Fibroblast of the aortic adventitia (primary cell): ENCODE data around the gene MAZ. TPM values are rescaled to one million over a fixed set of nuclear protein-coding genes. Genes with fewer than 3 reads are reported as not detected.

ENCODE experiments used
- DNase-seq: peaks from one replicate; pipeline ENCODE4 v3.0.0-alpha.2; 2010; ENCODE audit warnings: low read depth
- H3K4me3 ChIP-seq: 2 replicates; pipeline ENCODE4 v1.5.1; 2011; ENCODE audit warnings: low read depth, mild to moderate bottlenecking, control low read depth, low read length, moderate library complexity
- total RNA-seq: library from RNA; depleted of rRNA; stranded (reverse); fragments of >200 nt; gene quantifications from 2 replicates; pipeline ENCODE4 v1.2.3, GENCODE V29; 2012; ENCODE audit warnings: low replicate concordance
- TF ChIP-seq, protein P1 (sequence below): IDR thresholded peaks from 2 replicates; pipeline ENCODE4 v1.5.1; 2011; ENCODE audit warnings: mild to moderate bottlenecking, low read length, control low read depth, inconsistent platforms; ENCODE audit not compliant: insufficient read depth

The MAZ gene
- total RNA-seq, 1 donor = 159 TPM

DNA sequence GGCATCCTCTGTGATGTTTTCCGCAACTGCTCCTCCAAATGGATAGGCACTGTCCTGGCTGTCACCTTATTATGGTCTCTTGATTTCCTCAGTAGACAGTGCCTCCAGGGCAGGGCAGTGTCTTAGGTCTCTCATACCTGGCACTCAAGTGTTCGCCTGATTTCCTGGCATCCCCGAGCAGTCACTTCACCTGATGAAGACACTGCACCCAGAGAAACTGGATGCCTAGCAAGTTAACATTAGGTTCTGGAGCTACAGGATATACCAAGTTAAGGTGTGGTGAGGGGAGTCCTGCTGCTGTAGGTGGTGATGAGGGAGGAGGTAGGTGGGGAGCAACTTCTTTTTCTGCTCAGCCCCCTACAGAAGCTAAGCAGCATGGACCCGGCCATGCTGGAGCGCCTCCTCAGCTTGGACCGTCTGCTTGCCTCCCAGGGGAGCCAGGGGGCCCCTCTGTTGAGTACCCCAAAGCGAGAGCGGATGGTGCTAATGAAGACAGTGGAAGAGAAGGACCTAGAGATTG is 3.9 kb upstream of the MAZ start:
- no peak overlapping the region for H3K4me3 ChIP-seq
- DNase-seq = no peak
- TF ChIP-seq, protein P1, sequence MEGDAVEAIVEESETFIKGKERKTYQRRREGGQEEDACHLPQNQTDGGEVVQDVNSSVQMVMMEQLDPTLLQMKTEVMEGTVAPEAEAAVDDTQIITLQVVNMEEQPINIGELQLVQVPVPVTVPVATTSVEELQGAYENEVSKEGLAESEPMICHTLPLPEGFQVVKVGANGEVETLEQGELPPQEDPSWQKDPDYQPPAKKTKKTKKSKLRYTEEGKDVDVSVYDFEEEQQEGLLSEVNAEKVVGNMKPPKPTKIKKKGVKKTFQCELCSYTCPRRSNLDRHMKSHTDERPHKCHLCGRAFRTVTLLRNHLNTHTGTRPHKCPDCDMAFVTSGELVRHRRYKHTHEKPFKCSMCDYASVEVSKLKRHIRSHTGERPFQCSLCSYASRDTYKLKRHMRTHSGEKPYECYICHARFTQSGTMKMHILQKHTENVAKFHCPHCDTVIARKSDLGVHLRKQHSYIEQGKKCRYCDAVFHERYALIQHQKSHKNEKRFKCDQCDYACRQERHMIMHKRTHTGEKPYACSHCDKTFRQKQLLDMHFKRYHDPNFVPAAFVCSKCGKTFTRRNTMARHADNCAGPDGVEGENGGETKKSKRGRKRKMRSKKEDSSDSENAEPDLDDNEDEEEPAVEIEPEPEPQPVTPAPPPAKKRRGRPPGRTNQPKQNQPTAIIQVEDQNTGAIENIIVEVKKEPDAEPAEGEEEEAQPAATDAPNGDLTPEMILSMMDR = no peak

DNA sequence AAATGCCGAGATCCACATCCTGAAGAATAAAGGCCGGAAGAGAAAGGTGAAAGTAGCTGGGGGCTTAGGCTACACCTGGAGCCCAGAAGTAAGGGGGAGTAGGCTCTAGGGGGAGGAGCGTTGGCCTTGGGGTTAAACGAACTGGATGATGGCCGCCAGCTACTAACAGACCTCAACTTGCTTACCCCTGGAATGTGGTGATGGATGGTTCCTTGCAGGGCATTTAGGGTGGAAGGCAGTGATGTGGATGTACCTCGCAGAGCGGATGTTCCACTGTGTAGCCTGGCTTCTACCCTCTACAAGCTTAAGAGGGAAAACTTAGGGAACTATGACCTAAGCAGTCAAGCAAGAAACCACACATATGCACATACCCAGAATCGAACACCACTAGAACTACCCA is 2.3 kb upstream of the MAZ start:
- H3K4me3 ChIP-seq = no peak overlapping the region
- DNase-seq = no peak
- TF ChIP-seq, protein P1 = no peak

DNA sequence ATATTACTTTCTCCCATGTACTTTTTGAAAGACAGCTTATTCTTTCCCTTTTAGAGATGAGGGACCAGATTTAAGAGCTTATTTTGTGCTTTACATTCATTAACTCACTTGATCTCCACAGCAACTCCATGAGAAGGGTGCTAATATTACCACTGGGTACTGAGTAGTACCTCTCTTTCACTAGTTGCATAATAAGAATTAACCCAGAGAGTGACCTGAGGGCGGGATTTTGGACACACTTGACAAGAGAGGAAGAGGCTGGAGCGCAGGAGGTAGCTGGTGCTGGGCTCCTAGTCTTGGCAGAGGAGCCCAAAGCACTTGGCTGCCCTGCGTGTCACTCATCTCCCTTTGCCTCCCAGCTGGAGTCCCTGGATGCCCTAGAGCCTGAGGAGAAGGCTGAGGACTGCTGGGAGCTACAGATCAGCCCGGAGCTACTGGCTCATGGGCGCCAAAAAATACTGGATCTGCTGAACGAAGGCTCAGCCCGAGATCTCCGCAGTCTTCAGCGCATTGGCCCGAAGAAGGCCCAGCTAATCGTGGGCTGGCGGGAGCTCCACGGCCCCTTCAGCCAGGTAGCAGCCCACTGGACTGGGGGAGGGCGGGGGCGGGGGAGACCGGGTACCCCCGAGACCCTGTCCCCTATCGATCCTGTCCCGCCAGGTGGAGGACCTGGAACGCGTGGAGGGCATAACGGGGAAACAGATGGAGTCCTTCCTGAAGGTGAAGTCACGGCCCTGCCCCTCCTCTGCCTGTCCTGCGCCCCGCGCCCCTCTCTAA is 1.7 kb upstream of the MAZ start:
- H3K4me3 ChIP-seq = peak overlapping the region; percentile 93
- DNase-seq = peak; percentile 47
- TF ChIP-seq, protein P1 = no peak

DNA sequence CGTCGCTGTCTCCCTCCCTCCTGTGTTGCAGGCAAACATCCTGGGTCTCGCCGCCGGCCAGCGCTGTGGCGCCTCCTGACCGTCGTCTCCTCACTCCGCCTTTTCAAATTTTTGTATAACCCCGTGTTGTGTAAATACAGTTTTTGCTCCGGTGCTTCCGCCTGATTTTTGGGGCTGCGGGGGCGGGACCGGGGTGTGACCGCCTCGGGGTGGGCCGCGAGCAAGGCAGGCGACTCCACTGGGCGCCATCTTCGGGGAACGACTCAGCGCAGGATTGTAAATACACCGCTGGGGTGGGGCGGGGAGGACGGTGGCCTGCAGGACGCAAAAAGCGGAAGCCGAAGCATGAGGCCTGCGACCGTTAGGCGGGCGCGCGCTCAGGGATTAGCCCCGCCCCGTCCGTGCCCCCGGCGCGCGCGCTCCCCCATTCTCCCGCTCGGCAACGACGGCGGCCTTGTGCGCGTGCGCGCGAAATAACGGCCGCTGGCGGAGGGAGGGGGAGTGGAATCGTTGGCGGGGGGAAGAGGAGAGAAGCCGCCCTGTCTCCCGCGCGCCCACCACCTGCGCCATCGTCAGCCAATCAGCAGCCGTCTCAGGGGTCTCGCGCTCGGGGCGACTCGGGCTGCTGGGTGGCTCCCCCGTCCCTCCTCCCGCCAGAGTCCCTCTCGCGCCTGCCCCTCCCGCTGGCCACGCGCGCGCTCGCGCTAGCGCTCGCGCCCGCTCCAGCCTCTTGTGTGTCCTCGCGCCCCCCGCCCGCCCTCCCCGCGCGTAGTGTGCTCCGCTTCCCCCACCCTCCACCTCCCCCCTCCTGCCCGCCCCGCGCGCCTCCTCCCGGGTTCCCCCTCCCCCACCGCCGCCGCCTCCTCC is 864 bp upstream of the MAZ start:
- peak overlapping the region; percentile 93 for H3K4me3 ChIP-seq
- DNase-seq = peak; percentile 96
- TF ChIP-seq, protein P1 = no peak

DNA sequence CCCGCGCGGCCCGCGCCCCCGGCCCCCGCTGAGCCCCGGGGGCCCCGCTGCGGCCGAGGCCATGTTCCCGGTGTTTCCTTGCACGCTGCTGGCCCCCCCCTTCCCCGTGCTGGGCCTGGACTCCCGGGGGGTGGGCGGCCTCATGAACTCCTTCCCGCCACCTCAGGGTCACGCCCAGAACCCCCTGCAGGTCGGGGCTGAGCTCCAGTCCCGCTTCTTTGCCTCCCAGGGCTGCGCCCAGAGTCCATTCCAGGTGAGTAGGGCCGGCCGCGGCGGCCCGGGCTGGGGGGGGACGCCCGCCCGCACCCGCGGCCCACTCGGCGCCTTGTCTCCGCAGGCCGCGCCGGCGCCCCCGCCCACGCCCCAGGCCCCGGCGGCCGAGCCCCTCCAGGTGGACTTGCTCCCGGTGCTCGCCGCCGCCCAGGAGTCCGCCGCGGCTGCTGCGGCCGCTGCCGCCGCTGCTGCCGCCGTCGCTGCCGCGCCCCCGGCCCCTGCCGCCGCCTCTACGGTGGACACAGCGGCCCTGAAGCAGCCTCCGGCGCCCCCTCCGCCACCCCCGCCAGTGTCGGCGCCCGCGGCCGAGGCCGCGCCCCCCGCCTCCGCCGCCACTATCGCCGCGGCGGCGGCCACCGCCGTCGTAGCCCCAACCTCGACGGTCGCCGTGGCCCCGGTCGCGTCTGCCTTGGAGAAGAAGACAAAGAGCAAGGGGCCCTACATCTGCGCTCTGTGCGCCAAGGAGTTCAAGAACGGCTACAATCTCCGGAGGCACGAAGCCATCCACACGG is 504 bp downstream of the MAZ start:
- TF ChIP-seq, protein P1 = no peak
- DNase-seq = no peak
- H3K4me3 ChIP-seq = peak overlapping the region; percentile 75
